GM18861 (cell line): ENCODE results near the gene POU2F2.

ENCODE experiments used
- ATAC-seq: cut with Tn5 transposase; IDR thresholded peaks from one replicate; pipeline ENCODE4 v1.9.1; 2021; ENCODE audit not compliant: unreplicated experiment

Gene POU2F2

DNA sequence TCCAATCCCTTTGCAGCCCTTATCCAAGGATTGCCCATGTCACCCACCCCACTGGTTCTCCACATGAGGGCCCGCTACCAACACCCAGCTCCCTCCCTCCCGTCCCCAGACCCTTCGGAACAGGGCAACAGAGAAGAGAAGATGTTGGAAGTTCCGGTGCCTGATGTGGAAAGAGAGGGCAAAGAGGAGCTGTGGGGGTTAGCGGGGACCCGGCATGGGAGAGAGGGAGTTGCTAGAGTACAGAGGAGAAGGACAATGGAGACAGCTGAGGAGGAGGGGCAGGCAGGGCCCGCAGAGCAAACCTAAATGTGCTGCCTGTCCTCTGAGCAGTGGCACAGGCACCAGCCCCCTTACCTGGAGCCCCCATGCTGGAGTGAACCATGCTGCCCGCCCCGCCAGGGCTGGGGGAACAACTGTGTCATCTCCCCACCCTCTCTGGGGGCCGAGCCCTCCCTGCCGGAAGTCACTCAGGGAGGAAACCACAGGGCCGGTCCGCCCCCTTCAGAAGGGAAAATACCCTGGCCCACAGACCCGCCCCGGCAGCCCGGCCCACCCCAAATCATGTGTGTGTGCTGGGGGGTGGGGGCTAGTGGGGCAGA lies at the start of gene POU2F2:
TSS of gene POU2F2 (minus strand) at position 417 of the 599 bp plus-strand sequence. CDS start at position 382, 35 bp downstream.
- no peak for ATAC-seq

DNA sequence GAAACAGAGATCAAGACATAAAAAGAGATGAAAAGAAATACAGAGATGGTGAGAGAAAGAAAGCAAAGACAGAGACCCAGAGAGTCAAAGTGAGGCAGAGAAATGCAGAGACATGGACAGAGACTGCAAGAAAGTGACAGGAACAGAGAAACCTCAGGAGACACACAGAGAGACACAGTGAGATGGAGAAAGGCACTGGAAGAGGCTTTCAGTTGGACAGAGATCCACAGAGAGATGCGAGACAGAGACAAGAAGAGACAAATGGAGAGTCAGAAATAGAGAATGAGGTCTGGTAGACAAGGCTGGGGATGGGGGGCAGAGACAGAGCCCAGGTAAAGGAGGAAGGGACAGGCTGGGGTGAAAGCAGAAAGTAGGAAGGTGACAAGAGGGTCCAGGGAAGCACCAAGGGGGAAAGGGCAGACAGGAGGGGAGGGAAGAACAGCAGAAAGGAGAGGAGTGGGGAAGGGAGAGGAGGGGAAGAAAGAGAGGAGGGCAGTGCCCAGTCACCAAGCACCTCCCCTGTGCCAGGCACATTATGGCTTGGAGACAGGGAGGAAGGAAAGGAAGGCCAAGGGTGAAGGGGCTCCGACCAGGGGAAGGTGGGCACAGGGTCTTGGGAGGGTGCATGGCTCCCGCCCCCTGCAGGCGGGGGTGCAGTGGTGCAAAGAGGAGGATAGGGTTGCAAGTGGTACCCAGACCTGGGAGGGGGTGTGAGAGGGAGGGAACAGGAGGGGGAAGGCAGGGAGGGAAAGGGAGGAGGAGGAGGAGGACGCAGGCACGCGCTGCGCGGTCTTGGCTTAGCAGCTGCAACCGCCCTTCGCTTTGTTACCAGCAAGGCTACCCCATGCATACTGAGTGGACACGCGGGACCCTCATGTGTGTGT lies 46.8 kb upstream of the POU2F2 start:
- ATAC-seq, result no peak

DNA sequence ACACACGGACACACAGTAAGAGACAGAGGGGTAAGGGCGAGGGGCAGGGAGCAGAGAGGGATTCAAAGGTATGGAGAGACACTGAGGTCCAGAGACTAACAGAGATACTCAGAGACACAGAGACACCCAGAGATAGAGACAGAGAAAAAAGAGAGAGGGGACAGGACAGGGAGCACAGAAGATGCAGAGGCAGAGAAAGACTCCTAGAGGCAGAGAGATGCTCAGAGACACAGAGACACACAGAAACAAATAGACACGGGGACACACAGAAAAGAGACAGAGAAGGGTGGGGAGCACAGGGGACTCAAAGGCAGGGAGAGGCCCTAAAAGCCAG lies 45.4 kb upstream of the POU2F2 start:
- ATAC-seq, result no peak

DNA sequence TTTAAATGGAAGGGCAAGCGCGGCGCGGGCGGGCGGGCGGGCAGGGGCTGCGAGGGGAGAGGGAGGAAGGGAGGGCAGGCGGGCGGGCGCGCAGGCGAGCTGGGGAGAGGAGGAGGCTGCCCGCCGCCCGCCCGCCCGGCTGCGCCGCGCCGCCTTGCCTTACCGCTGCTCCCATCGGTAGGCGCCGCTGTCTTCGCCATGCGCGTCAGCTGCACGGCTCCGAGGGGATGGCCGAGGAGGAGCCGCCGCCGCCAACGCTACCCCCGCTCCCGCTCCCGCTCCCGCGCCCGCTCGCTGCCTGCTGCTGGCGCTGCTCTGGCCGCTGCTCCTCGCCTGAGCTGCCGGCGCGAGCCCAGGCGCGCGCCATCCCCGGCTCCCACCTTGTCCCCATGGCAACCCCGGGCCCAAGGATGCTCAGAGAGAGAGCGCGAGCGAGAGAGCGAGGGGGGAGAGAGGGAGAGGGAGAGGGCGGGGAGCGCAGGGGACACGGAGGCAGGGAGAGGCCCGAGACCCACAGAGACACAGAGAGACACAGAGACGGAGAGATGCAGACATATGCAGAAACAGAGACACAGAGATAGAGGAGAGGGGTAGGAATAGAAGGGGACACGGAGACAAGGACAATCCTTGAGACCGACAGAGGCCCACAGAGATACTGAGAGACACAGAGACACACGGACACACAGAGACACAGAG lies 44.9 kb upstream of the POU2F2 start:
- no peak for ATAC-seq

DNA sequence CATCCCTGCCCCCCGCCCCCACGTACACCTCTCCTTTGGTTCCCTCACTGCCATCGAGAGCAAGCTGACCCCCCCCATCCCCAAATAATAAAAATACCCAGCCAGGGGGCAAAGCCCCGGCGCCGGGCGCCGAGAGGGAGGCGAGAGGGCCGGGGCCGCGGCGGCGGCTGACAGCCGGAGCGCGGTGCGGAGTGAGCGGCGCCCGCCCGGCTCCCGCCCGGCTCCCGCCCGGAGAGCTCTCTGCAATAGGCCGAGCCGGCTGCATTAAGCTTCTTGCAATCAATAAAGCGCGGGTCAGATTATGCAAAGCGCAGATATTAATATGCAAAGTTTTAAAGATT lies 44.4 kb upstream of the POU2F2 start:
- ATAC-seq, result no peak

DNA sequence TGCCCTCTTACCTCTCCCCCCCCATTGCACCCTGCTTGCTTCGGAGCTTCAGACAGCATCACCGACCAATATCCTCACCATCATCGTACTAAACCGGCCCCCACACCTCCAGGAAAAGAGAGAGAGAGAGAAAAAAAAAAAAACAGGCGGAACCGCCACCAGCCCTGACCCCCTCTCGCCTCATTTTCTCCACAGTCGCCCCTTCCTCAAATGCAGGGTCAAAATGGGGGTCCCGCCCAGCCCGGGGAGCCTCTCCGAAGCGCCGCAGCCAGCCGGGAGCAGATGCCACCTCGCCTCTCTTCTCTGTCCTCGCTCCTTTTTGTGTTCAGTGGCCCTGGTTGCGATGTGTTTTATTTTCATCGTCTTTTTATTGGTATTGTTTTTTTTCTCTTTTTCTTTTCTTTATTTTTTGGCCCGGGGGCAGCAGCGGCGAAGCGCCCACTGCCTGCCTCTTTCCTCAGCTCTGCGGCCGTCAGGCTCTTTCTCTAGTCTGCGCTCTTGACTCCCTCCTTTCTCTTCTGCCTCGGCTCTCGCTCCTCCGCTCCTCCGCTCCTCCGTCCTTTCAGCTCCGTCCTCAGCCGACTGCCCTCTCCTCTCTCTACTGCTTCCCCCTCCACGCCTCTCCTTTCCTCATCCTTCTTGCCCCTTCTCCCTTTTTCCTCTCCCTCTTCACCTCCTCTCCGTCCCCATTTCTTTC lies 43.9 kb upstream of the POU2F2 start:
- ATAC-seq, result no peak

DNA sequence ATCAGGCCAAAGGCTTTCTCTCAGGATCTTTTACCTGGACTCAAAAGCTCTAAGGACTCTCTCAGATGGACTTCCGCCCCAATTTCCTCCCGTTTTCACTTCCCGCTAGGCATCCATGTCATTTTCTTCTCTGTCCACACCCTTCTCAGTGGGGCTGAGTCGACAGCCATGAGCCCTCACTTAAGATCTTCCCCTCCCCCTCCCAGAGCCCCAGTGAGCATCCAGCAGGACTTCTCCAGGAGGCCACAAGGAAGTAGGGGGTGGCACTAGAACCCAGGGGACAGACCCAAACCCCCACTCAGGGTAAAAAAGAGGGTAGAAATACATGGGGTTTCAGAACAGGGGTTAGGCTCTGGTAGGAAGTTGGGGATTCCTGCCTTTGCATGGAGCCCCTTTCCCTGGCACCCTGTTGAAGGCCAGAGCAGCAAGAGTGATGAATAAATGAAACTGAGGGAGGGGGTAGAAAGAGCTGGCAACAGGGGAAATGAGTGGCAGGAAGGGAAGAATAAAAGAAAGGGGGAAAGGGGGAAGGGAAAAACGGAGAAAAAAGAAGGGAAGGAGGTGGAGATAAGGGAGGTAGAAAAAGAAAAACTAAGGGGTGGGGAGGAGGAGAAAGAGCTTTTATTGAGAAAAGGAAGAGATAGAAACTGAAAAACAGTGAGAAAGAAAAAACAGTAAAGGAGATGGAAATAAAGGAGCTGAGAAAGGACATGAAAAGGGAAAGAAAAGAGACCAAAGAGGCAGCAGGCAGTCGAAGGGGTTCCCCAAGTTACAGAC lies 42.9 kb upstream of the POU2F2 start:
- no peak for ATAC-seq

DNA sequence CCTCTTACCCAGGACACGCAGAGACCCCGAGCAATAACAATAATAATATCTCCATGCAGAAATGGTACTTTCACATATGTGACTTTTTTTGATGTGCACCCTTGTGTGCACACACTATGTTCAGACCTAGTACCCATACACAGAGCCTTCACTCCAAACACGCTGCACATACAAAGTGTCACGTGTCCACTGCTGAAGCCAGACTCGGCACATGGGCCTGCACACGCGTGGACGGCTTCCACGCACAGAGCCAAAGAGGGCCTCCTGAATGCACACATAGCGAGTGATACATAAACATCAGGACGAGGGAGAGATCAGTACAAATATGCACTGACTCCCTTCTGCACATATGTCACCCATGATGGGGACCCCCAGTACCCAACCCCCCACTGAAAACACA lies 41.9 kb upstream of the POU2F2 start:
- no peak for ATAC-seq

DNA sequence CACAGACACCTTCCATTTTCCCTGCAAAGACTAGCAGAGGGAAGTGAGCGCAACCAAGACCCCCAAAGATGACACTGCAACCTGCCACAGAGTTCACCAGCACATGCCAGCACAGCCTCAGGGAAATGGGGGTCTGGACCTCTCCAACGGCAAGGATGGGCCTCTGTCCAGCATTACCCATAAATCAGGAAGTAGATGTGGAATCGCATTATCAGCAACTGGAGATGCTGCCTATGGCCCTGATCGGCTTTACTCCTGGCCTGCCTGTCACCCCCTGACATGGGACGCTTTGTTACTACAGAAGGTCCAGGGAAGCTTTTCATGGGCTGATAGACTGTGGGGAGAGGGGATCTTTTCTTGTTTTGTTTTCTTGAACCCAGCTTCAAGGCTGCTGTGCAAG lies 41.4 kb upstream of the POU2F2 start:
- ATAC-seq, result no peak

DNA sequence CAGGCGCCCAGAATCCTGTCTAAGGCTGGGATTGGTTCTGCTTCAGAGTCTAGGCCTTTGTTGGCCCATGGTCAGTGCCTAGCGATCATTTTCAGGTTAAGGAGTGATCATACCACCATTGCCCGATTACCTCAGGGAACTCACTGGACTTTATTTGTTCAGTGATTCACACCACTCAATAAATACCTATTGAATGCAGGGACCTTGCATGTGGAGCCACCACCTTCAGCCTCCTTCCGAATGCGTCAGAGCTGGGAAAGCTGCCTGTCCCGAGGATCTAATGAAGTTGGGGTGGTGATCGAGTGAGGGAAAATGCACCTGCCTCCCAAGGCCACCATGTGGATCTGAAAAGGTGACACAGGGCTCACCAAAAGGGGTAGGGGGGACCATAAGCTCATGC lies 40.0 kb upstream of the POU2F2 start:
- no peak for ATAC-seq

DNA sequence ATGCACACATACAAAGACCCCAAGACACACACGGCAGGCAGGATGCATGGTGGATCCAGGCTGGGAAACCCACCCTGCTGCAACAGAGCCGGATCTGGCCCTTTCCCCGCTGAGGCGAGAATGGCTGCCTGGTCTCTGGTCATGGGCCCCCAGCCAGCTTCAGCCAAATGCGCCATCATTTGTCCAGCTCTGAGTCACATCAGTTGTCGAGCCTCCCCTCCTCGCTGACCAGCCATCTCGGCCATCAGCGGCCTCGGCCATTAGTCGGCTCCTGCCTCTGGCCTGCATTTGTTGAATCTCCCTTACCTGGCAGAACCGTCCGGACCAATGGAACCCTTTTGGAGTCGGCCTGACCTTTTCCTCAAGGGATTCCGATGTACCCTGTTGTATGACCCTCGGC lies 38.5 kb upstream of the POU2F2 start:
- no peak for ATAC-seq

DNA sequence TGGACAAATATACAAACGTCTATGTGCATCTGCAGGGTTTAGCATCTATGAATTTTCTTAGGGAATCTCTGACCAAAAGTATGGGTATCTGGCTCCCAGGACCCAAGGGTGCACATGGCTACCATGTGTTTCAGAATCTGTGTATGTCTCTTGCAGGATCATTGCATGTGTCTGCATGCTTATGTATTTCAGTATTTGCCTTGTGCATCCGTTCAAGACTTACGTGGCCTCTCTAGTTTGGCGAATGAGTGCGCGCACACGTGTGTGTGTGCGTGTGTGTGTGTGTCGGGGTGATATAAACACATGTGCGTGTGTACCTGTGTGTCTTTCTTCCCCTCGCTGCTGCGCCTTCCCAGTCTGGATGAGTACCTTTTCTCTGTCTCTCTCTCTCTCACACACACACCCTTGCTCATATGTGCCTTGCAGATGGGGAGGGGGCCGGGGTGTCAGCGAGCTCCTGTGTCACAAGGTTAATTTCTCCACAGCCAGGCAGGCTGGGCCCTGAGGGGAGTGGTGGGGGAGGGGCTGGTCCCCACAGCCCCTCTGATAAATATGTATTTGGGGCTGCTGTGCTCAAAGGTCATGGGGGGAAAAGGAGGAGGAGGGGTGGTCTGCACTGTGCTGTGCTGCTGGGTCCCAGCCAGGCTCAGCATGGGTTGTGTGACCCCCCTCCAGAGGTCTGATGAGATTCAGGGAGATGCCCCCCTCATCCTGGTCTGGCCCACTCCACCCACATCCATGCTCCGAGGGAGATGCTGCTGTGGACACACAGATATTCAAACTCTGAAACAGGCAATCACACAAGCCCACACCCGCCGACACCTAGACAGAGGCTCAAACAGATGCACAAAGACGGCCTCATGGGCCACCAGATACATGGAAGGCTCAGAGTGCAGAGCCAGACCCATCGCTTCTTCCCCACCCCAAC lies 37.5 kb upstream of the POU2F2 start:
- ATAC-seq, result no peak

DNA sequence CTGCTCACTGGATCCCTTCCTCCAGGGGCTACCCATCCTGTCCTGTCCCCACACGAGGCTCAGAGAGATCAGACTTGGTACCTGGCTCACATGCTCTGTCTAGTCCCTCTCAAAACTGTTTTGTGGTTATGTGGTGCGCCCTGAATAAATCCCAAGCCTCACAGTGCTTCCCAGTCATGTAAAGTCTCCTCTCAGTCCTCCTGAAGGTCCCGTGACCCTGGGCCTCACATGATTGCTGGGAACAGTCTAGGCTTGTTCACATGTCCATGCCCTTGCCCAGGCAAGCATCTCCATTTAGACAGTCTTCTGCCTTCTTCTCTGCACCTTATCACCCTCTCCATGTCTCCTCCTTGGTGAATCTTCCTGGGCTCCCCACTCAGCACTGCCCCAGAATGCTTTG lies 36.0 kb upstream of the POU2F2 start:
- ATAC-seq, result no peak

DNA sequence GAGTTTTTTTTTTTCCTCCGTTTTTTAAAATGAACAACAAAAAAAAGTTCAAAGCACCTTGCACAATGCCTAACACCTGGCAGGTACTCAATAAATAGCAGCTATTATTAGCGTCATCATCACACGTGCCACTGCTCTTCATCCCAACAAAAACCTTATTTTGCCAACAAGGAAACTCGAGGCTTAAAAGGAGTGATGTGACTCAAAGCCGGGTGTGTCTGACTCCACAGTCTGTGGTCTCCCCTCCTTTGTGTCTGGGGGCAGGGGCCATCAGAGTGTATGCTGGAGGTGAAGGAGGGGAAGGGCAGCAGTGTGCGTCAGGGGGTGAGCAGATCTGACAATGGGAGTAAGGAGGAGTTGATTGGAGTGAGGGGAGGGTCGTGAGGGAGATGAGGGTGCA lies 34.1 kb upstream of the POU2F2 start:
- no peak for ATAC-seq

DNA sequence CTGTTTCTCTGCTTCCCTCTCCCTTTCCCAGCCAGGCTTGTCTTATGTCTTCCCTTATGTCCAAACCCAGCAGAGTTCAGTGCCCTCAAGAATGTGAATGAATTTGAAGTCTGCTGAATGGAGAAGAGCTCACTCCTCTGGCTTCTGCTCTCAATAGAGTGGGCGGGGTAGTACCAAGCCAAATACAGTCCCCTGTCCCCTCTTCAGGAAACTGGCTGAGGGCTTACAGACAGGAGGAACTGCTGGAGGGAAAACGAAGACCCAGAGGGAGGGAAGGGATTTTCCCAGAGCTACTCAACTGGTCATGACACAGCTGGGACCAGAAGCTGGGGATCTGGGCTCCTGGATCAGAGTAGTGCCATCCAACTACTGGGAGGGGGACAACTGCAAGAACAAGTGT lies 32.9 kb upstream of the POU2F2 start:
- ATAC-seq, result no peak

DNA sequence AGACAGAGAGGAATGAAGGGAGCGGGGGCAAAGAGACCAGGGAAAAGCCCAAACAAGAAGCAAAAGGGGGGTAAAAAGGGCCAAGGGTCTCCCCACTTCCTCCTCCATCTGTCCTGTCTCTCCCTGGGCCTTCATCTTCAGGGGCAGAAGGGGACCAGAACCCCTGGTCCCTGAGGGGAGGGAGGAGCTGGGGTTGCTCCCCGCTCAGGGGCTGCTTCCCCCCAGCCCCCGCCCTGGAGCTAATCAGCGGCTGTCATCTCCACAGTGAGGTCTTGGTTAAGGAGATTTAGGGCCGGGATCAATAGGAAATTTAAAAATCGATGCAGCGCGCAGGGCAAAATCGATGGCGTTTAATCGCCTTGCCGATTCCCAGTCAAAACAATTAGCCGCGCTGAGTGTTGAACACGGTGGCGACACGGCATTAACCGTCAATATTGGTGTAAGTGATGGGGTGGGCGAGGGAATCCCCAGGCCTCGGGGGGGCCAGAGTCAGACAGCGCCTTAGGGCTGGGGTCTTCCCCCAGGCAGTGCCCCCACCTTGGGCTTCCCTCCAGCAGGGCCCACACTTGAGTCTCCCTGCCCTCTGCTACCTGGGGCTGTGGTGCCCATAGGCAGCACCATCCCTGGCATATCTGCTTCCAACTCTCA lies 29.5 kb upstream of the POU2F2 start:
- ATAC-seq, result no peak

DNA sequence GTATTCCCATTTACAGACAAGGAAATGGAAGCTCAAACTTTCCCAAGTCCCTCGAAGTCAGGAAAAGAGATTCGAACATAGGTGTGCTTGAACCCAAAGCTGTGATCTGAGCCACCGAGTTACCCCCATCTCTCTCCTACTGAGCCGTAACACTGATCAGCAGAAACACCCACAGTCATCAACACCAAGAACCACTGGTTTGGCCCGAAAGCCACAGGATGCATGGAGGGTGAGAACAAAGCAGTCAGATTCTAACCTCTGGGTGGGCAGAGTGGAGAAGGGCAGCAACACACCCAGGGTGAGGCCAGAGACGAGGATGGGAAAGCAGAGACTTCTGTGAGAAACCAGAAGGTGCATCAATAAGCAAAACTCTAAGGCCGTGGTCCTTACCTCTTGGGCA lies 27.7 kb upstream of the POU2F2 start:
- no peak for ATAC-seq

DNA sequence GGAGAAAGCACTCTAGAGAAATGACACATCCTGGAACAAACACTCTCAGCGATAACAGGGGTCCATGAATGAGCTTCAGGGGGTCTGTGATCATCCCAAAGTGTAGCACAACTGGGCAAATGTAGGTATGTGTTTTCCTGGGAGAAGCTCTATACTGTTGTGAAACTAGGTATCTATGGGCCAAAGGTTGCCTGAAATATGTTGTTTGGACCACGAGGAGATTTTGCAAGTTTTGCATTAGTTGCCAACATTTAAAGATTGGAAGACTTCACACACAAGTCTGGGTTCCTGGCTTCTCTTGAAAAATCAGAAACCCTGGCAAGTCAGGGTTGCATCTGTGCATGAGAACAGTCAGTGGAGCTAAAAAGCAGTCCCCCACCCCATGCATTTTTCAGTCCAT lies 26.7 kb upstream of the POU2F2 start:
- ATAC-seq, result no peak

DNA sequence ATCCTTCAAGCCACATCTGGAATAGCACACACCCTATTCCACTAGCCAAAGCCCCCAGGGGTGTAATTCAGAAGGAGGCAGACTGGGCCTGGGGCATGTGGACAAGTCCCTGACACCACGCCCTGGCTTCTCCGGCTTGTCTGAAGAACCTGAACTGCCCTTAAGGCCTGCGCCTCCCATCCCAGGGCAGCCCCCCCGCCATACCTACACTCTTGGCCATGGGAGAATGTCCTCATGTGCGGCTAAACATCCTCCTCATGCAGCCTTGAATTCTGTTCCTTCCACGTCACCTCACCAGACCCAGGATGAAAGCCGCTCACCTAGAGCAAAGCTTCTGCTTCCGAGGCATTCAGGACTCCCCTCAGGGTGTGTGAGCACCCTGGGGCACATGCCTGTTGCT lies 24.3 kb upstream of the POU2F2 start:
- no peak for ATAC-seq
